H9 (cell line): ENCODE measurements around the gene CDYL. TPM values are rescaled to one million over a fixed set of nuclear protein-coding genes. Genes with fewer than 3 reads are reported as not detected.

ENCODE experiments used
- DNase-seq: peaks from one replicate; pipeline ENCODE4 v3.0.0-alpha.2; 2017
- H2AFZ ChIP-seq: one replicate; pipeline ENCODE4 v1.6.1; 2013; ENCODE audit warnings: mild to moderate bottlenecking, low read length, control low read depth, moderate library complexity
- H2AK5ac ChIP-seq: 2 replicates; pipeline ENCODE4 v1.6.1; 2013; ENCODE audit warnings: low read length, control low read depth, mixed read lengths; ENCODE audit not compliant: insufficient read length
- H2BK120ac ChIP-seq: one replicate; pipeline ENCODE4 v1.6.1; 2013; ENCODE audit warnings: low read depth, mild to moderate bottlenecking, low read length, control low read depth, inconsistent platforms; ENCODE audit not compliant: poor library complexity, severe bottlenecking
- H2BK12ac ChIP-seq: 2 replicates; pipeline ENCODE4 v1.6.1; 2013; ENCODE audit warnings: low read length, control low read depth, mixed read lengths, low read depth; ENCODE audit not compliant: insufficient read length
- H2BK15ac ChIP-seq: 2 replicates; pipeline ENCODE4 v1.6.1; 2013; ENCODE audit warnings: low read depth, low read length, control low read depth
- H2BK20ac ChIP-seq: one replicate; pipeline ENCODE4 v1.6.1; 2013; ENCODE audit warnings: low read depth, mild to moderate bottlenecking, low read length, control low read depth, inconsistent platforms; ENCODE audit not compliant: poor library complexity, severe bottlenecking
- H2BK5ac ChIP-seq: 2 replicates; pipeline ENCODE4 v1.6.1; 2013; ENCODE audit warnings: low read length, control low read depth, mixed read lengths; ENCODE audit not compliant: insufficient read length
- H3K14ac ChIP-seq: 2 replicates; pipeline ENCODE4 v1.6.1; 2013; ENCODE audit warnings: low read length, control low read depth; ENCODE audit not compliant: insufficient read depth
- H3K18ac ChIP-seq: 2 replicates; pipeline ENCODE4 v1.6.1; 2013; ENCODE audit warnings: low read depth, mild to moderate bottlenecking, mixed read lengths, low read length, control low read depth; ENCODE audit not compliant: insufficient read length
- H3K23ac ChIP-seq: 2 replicates; pipeline ENCODE4 v1.6.1; 2013; ENCODE audit warnings: low read length, control low read depth, mixed read lengths, low read depth; ENCODE audit not compliant: insufficient read length
- H3K23me2 ChIP-seq: 2 replicates; pipeline ENCODE4 v1.6.1; 2013; ENCODE audit warnings: low read depth, mild to moderate bottlenecking, mixed read lengths, low read length, control low read depth; ENCODE audit not compliant: insufficient read length, poor library complexity, severe bottlenecking
- H3K27ac ChIP-seq: 2 replicates; pipeline ENCODE4 v1.5.1; 2013; ENCODE audit warnings: low read length, control low read depth, mixed read lengths, low read depth; ENCODE audit not compliant: insufficient read length
- H3K27me3 ChIP-seq: 2 replicates; pipeline ENCODE4 v1.6.1; 2013; ENCODE audit warnings: low read length, control low read depth, inconsistent platforms; ENCODE audit not compliant: insufficient read depth
- H3K4ac ChIP-seq: 2 replicates; pipeline ENCODE4 v1.6.1; 2013; ENCODE audit warnings: low read depth, mild to moderate bottlenecking, control low read depth, inconsistent platforms, low read length, moderate library complexity
- H3K4me1 ChIP-seq: 2 replicates; pipeline ENCODE4 v1.6.1; 2013; ENCODE audit warnings: low read length, control low read depth, inconsistent platforms; ENCODE audit not compliant: insufficient read depth
- H3K4me2 ChIP-seq: 2 replicates; pipeline ENCODE4 v1.6.1; 2013; ENCODE audit warnings: low read length, control low read depth, mixed read lengths; ENCODE audit not compliant: insufficient read length, insufficient read depth
- H3K56ac ChIP-seq: 2 replicates; pipeline ENCODE4 v1.6.1; 2013; ENCODE audit warnings: low read depth, mild to moderate bottlenecking, mixed read lengths, low read length, control low read depth; ENCODE audit not compliant: insufficient read length
- H3K79me1 ChIP-seq: 2 replicates; pipeline ENCODE4 v1.6.1; 2013; ENCODE audit warnings: low read depth, mild to moderate bottlenecking, moderate library complexity, low read length, control low read depth, inconsistent platforms; ENCODE audit not compliant: insufficient read depth, poor library complexity, severe bottlenecking
- H3K79me2 ChIP-seq: 2 replicates; pipeline ENCODE4 v1.6.1; 2013; ENCODE audit warnings: low read length, control low read depth, inconsistent platforms; ENCODE audit not compliant: insufficient read depth
- H3K9ac ChIP-seq: 2 replicates; pipeline ENCODE4 v1.6.1; 2013; ENCODE audit warnings: low read length, control low read depth, mixed read lengths; ENCODE audit not compliant: insufficient read length; ENCODE audit errors: extremely low read depth
- H3K9me3 ChIP-seq: one replicate; pipeline ENCODE4 v1.6.1; 2013; ENCODE audit warnings: low read depth, low read length, inconsistent platforms; ENCODE audit not compliant: control insufficient read depth
- H3T11ph ChIP-seq: one replicate; pipeline ENCODE4 v1.6.1; 2013; ENCODE audit warnings: mild to moderate bottlenecking, low read length, control low read depth, inconsistent platforms
- H4K20me1 ChIP-seq: one replicate; pipeline ENCODE4 v1.6.1; 2013; ENCODE audit not compliant: control insufficient read depth, insufficient read length, insufficient read depth
- H4K5ac ChIP-seq: 2 replicates; pipeline ENCODE4 v1.6.1; 2013; ENCODE audit warnings: low read depth, mild to moderate bottlenecking, mixed read lengths, low read length, control low read depth; ENCODE audit not compliant: insufficient read length
- H4K8ac ChIP-seq: replicated peaks from 2 replicates; pipeline ENCODE4 v1.6.1; 2013; ENCODE audit warnings: low read length, control low read depth, mixed read lengths, low read depth; ENCODE audit not compliant: insufficient read length
- H4K91ac ChIP-seq: 2 replicates; pipeline ENCODE4 v1.6.1; 2013; ENCODE audit warnings: low read depth, mild to moderate bottlenecking, moderate library complexity, mixed read lengths, low read length, control low read depth; ENCODE audit not compliant: insufficient read length
- H3K27ac Mint-ChIP-seq, 3 experiments: 2 replicates in 2 of 3; 3 replicates in 1 of 3; pipeline ENCODE4 v1.8.0; 2020 to 2021; ENCODE audit warnings: mixed read lengths in 3 of 3, mild to moderate bottlenecking in 1 of 3, moderate library complexity in 1 of 3
- H3K27me3 Mint-ChIP-seq: 2 replicates; pipeline ENCODE4 v1.8.0; 2021; ENCODE audit warnings: low read depth, mild to moderate bottlenecking, moderate library complexity, mixed read lengths
- H3K36me3 Mint-ChIP-seq, 3 experiments: 2 replicates in 2 of 3; 3 replicates in 1 of 3; pipeline ENCODE4 v1.8.0; 2020 to 2021; ENCODE audit warnings: low read depth in 3 of 3, mixed read lengths in 3 of 3; ENCODE audit not compliant: insufficient read depth in 1 of 3
- H3K4me1 Mint-ChIP-seq, 2 experiments: 2 replicates each; pipeline ENCODE4 v1.8.0; 2020; ENCODE audit warnings: mixed read lengths in 2 of 2
- H3K4me3 Mint-ChIP-seq, 2 experiments: 2 replicates in 1 of 2; 3 replicates in 1 of 2; pipeline ENCODE4 v1.8.0; 2020 to 2021; ENCODE audit warnings: mild to moderate bottlenecking in 2 of 2, mixed read lengths in 2 of 2, moderate library complexity in 1 of 2
- H3K9me3 Mint-ChIP-seq, 2 experiments: 2 replicates in 1 of 2; 3 replicates in 1 of 2; pipeline ENCODE4 v1.8.0; 2020; ENCODE audit warnings: mild to moderate bottlenecking in 2 of 2, mixed read lengths in 2 of 2, moderate library complexity in 1 of 2
- WGBS: extraction: QIAGEN DNeasy Blood & Tissue Kit; methylation state at CpG from one replicate; pipeline ENCODE4 v1.1.7; 2013; ENCODE audit warnings: missing lambda C conversion rate, low lambda C conversion rate, mixed read lengths; ENCODE audit not compliant: insufficient read length; ENCODE audit errors: extremely low coverage; 5-methylcytosine and 5-hydroxymethylcytosine counted together
- total RNA-seq: library from RNA; stranded (reverse); gene quantifications from 2 replicates; pipeline ENCODE4 v1.2.1, GENCODE V29; 2021
- TF ChIP-seq, protein P1 (sequence below): fragments of 200-600 bp; sonication (generic); conservative IDR thresholded peaks from 3 replicates; pipeline ENCODE4 v1.8.0; 2021; ENCODE audit warnings: antibody characterized with exemption, mild to moderate bottlenecking

CDYL gene
- total RNA-seq, 1 experiment from 2014 or later = 95.0 TPM

DNA sequence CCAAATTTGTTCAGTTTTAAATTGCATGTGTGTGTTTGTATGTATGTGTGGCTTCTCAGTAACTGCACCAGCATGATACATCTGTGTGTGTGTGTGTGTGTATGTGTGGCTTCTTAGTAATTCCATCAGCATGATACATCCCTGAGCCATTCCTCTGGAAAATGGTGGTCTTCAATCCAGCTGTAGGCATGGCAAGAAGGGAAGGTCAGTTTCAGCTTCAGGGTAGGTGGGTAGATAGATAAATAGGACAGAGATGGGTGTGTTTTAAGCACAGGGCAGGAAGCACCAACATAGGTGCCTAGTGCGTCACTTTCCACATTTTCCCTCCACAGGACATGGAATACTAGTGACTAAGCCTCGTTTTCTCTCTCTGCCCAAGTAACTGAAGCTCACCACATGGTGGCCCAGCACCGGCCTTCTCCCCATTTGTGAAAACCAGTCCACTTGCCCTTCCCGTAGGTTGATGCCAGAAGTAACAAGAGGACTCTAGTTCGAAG lies 144.8 kb downstream of the CDYL start:
- H3K56ac ChIP-seq = no peak overlapping the region
- H3K36me3 Mint-ChIP-seq = peaks cover 4 to 13% (median 9%) of the 10 kb centered on the region in 3 experiments; a peak in 6 of 7 replicates
- H2BK20ac ChIP-seq = no peak overlapping the region
- H2AFZ ChIP-seq = no peak overlapping the region
- DNase-seq = no peak
- no peaks in the 10 kb centered on the region for H3K9me3 ChIP-seq
- no peak overlapping the region for H2BK12ac ChIP-seq
- H4K8ac ChIP-seq = no peak overlapping the region
- H3K4ac ChIP-seq = no peak overlapping the region
- H2BK120ac ChIP-seq = no peak overlapping the region
- H3K4me3 Mint-ChIP-seq = no peak overlapping the region
- H3T11ph ChIP-seq = no peak overlapping the region
- no peak overlapping the region for H3K27ac ChIP-seq
- no peak overlapping the region for H3K9ac ChIP-seq
- no peak overlapping the region for H2BK15ac ChIP-seq
- no peaks in the 10 kb centered on the region for H3K23me2 ChIP-seq
- H4K91ac ChIP-seq = no peak overlapping the region
- peaks cover 17% of the 10 kb centered on the region for H3K4me1 ChIP-seq
- no peaks in the 10 kb centered on the region for H3K27me3 Mint-ChIP-seq
- TF ChIP-seq, protein P1, sequence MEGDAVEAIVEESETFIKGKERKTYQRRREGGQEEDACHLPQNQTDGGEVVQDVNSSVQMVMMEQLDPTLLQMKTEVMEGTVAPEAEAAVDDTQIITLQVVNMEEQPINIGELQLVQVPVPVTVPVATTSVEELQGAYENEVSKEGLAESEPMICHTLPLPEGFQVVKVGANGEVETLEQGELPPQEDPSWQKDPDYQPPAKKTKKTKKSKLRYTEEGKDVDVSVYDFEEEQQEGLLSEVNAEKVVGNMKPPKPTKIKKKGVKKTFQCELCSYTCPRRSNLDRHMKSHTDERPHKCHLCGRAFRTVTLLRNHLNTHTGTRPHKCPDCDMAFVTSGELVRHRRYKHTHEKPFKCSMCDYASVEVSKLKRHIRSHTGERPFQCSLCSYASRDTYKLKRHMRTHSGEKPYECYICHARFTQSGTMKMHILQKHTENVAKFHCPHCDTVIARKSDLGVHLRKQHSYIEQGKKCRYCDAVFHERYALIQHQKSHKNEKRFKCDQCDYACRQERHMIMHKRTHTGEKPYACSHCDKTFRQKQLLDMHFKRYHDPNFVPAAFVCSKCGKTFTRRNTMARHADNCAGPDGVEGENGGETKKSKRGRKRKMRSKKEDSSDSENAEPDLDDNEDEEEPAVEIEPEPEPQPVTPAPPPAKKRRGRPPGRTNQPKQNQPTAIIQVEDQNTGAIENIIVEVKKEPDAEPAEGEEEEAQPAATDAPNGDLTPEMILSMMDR = no peak
- WGBS = no CpG with 5 or more reads among the region's 5 CpGs
- H3K18ac ChIP-seq = no peak overlapping the region
- H2AK5ac ChIP-seq = no peak overlapping the region
- peaks cover 25% of the 10 kb centered on the region; the same call in 1 of the 2 replicates for H3K79me2 ChIP-seq
- H3K27ac Mint-ChIP-seq = peak overlapping the region in 2 of 3 experiments; percentile 66 to 76; a peak in 3 of 7 replicates
- no peak overlapping the region for H2BK5ac ChIP-seq
- no peak overlapping the region for H3K23ac ChIP-seq
- no peaks in the 10 kb centered on the region for H4K20me1 ChIP-seq
- H3K14ac ChIP-seq = no peak overlapping the region
- no peak overlapping the region for H4K5ac ChIP-seq
- peaks cover 6% of the 10 kb centered on the region for H3K79me1 ChIP-seq
- peaks cover 67 to 70% of the 10 kb centered on the region in 2 experiments for H3K4me1 Mint-ChIP-seq
- H3K9me3 Mint-ChIP-seq = peaks cover 0 to 7% of the 10 kb centered on the region in 2 experiments; a peak in 2 of 5 replicates
- H3K4me2 ChIP-seq = no peak overlapping the region
- no peaks in the 10 kb centered on the region for H3K27me3 ChIP-seq
